C4-2B (cell line): ENCODE data around the gene EFCAB6.

Experiments
- H3K27ac ChIP-seq: fragments of 450-650 bp; 2 replicates; pipeline ENCODE4 v1.5.1; 2017
- CTCF ChIP-seq: fragments of 450-650 bp; conservative IDR thresholded peaks from 2 replicates; pipeline ENCODE4 v1.5.1; 2017; ENCODE audit warnings: mild to moderate bottlenecking
- ZFX ChIP-seq: fragments of 450-650 bp; IDR thresholded peaks from 2 replicates; pipeline ENCODE4 v1.6.1; 2017

The EFCAB6 gene

GRCh38 chr22:43530349-43531201 is 281.5 kb downstream of the EFCAB6 start:
- H3K27ac ChIP-seq, result no peak overlapping the region
- TF ChIP-seq ZFX, result no peak
- no peak for TF ChIP-seq CTCF

- no peak for TF ChIP-seq ZFX
- TF ChIP-seq CTCF, result no peak
- no peak overlapping the region for H3K27ac ChIP-seq
These were observed 282.2 kb downstream of the EFCAB6 start for GRCh38 chr22:43529934-43530333.

- TF ChIP-seq ZFX, result no peak
- TF ChIP-seq CTCF, result no peak
- no peak overlapping the region for H3K27ac ChIP-seq
These were observed 282.6 kb downstream of the EFCAB6 start for GRCh38 chr22:43529461-43529860.

- TF ChIP-seq CTCF (no peak), ZFX (no peak)
- H3K27ac ChIP-seq, result no peak overlapping the region
These were observed 283.3 kb downstream of the EFCAB6 start for GRCh38 chr22:43528601-43529360.

- H3K27ac ChIP-seq, result no peak overlapping the region
- TF ChIP-seq CTCF (no peak), ZFX (no peak)
These were observed 285.2 kb downstream of the EFCAB6 start for GRCh38 chr22:43526946-43527345.

- H3K27ac ChIP-seq, result no peak overlapping the region
- TF ChIP-seq ZFX (no peak), CTCF (no peak)
These were observed 285.9 kb downstream of the EFCAB6 start for GRCh38 chr22:43526117-43526655.

- H3K27ac ChIP-seq, result no peak overlapping the region
- no peak for TF ChIP-seq CTCF
- TF ChIP-seq ZFX, result no peak
These were observed 290.4 kb downstream of the EFCAB6 start for GRCh38 chr22:43521716-43522115.
